Fibroblast of lung (primary cell): ENCODE data around the gene KLHL21. TPM values are rescaled to one million over a fixed set of nuclear protein-coding genes. Genes with fewer than 3 reads are reported as not detected.
A peak's percentile ranks its signal among the peaks of the same experiment; 100 is the strongest.
"Not testable (repeated sequence)": the region's sequence is repeated elsewhere in the genome, so short reads cannot be mapped to it uniquely, and the experiment has no call there.

Experiments used
- DNase-seq, 2 donors: peaks; one replicate each; pipeline versions ENCODE4 v3.0.0 to v3.0.0-alpha.2; 2010; ENCODE audit warnings: low read depth in 2 of 2
- H2AFZ ChIP-seq: 2 replicates; pipeline ENCODE4 v1.5.1; 2012; ENCODE audit warnings: low read length, control low read depth, inconsistent platforms
- H3K27ac ChIP-seq: 2 replicates; pipeline ENCODE4 v1.5.1; 2011; ENCODE audit warnings: low read length, control low read depth; ENCODE audit not compliant: insufficient read depth
- H3K27me3 ChIP-seq: 2 replicates; pipeline ENCODE4 v1.5.1; 2011; ENCODE audit warnings: mild to moderate bottlenecking, low read length; ENCODE audit not compliant: control insufficient read depth, insufficient read depth
- H3K36me3 ChIP-seq: 2 replicates; pipeline ENCODE4 v1.5.1; 2011; ENCODE audit warnings: low read length; ENCODE audit not compliant: control insufficient read depth, insufficient read depth
- H3K4me1 ChIP-seq: 2 replicates; pipeline ENCODE4 v1.5.1; 2011; ENCODE audit warnings: low read length; ENCODE audit not compliant: control insufficient read depth, insufficient read depth; ENCODE audit errors: extremely low read depth
- H3K4me2 ChIP-seq: 2 replicates; pipeline ENCODE4 v1.5.1; 2011; ENCODE audit warnings: low read length, control low read depth; ENCODE audit not compliant: insufficient read depth; ENCODE audit errors: extremely low read depth
- H3K4me3 ChIP-seq, 4 experiments: fragments of 200-600 bp in 1 of 4; sonication (generic) in 1 of 4; replicated peaks in 1 of 4; 2 replicates each; pipeline ENCODE4 v1.5.1; 2011 to 2016; ENCODE audit warnings: low read length in 4 of 4, low read depth in 3 of 4, mild to moderate bottlenecking in 3 of 4, control low read depth in 2 of 4, inconsistent platforms in 1 of 4, mixed read lengths in 1 of 4; ENCODE audit not compliant: insufficient read depth in 1 of 4; ENCODE audit errors: control extremely low read depth in 1 of 4
- H3K79me2 ChIP-seq: 2 replicates; pipeline ENCODE4 v1.5.1; 2012; ENCODE audit warnings: mild to moderate bottlenecking, low read length, inconsistent platforms; ENCODE audit not compliant: control insufficient read depth, insufficient read depth
- H3K9ac ChIP-seq: 2 replicates; pipeline ENCODE4 v1.5.1; 2011; ENCODE audit warnings: mild to moderate bottlenecking, low read length, control low read depth; ENCODE audit not compliant: insufficient read depth
- H3K9me3 ChIP-seq: 2 replicates; pipeline ENCODE4 v1.5.1; 2012; ENCODE audit warnings: low read depth, low read length; ENCODE audit not compliant: control insufficient read depth, insufficient read depth
- H4K20me1 ChIP-seq: 2 replicates; pipeline ENCODE4 v1.5.1; 2011; ENCODE audit warnings: low read length; ENCODE audit not compliant: control insufficient read depth, insufficient read depth; ENCODE audit errors: extremely low read depth
- EZH2 ChIP-seq: IDR thresholded peaks from 2 replicates; pipeline ENCODE4 v1.5.1; 2012; ENCODE audit warnings: low read length, control low read depth, mild to moderate bottlenecking; ENCODE audit errors: missing control alignments
- polyA plus RNA-seq, 2 donors: library from polyadenylated mRNA; depleted of rRNA in 1 of 2; stranded (reverse) in 1 of 2; unstranded in 1 of 2; fragments of >200 nt; gene quantifications; 2 replicates each; pipeline ENCODE4 v1.2.1, GENCODE V29; 2011 to 2012; ENCODE audit warnings: missing spikeins in 1 of 2
- total RNA-seq: library from RNA; depleted of rRNA; stranded (reverse); fragments of >200 nt; gene quantifications from 2 replicates; pipeline ENCODE4 v1.2.1, GENCODE V29; 2014
- TF ChIP-seq, protein P1 (sequence below), 2 donors: IDR thresholded peaks in 1 of 2; conservative IDR thresholded peaks in 1 of 2; 1 replicate in 1 of 2; 2 replicates in 1 of 2; pipeline ENCODE4 v1.5.1; 2011 to 2012; ENCODE audit warnings: low read length in 2 of 2, control low read depth in 1 of 2, inconsistent platforms in 1 of 2, low read depth in 1 of 2, mild to moderate bottlenecking in 1 of 2

KLHL21 gene
- total and polyA plus RNA-seq, 2 donors (not counting 1 experiment from before 2014, with no cell fraction given) = 11.7 to 44.9 TPM

DNA sequence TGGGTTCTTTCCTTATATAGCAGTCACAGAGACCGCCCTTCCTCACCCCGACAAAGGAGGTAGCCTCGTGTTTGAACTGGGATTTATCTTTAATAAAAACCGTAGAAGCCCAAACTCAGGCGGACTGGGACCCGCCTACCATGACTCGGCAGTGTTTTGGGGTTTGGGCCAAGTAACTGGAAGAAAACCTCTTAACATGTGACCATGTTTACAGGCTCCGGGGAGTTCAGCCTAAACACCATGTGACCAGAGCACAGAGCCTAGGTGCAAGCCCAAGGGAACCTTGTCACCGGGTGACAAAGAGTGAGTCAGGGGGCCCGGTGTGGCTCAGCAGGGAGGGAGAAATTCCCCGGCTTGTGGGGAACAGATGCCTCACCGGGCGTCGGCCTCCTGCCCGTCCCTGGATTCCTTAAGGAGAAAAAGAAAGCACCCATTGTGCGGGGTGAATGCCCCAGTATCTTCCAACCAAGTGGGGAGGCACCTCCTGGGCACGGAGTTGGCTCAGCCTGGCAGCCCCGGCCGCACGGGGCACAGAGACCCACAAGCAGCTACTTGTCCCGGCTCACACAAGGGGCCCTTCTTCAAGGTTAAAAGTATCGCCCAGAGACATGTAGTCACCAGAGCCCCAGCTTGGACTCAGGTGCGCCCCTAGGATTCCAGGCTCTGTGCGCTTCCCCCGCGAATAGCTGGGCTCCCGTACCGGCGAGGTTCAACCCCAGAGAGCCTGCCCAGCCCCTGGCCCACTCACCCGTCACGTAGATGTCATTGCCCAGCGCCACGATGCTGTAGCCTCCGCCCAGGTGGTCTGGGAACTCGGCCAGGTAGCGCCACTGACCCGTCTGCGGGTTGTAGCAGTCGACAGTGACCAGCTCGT lies 1.4 kb downstream of the KLHL21 start:
- no peaks in the 10 kb centered on the region for H4K20me1 ChIP-seq

DNA sequence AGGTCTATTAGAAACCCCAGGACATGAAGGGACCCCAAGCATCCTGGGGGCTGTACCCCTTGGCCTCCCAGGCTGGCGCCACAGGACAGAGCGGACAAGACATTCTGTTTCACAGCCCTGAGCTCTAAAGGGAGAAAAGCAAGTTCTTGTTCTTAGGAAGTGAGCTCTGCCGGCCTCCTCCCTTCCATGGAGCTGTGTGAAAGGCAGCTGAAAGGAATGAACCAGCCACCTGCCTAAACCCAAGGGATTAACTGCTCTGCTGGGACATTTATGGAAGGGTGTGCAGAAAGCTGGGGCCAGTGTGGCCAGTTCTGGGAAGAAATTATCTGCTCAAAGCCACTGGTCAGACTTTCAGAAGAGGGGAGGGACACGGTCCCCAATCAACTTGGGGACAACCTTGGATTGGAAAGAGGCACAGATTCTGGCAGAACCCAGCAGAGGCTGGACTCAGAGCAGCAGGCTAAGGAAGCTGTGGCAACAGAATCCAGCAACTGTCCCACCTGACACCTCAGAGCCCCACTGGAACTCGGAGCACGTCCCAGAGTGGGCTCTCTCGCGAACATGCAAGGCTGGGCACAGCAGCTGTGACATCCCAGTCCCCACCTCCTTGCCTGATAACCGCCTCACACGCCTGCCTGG lies 2.1 kb downstream of the KLHL21 start:
- Histone ChIP-seq H3K27ac (peak overlapping the region; percentile 92), H3K9me3 (no peaks in the 10 kb centered on the region), H2AFZ (no peak overlapping the region), H3K4me3 (peak overlapping the region; percentile 71 to 99 (median 94)), H3K9ac (peak overlapping the region; percentile 88), H4K20me1 (no peaks in the 10 kb centered on the region), H3K27me3 (no peaks in the 10 kb centered on the region), H3K4me2 (peak overlapping the region; percentile 95), H3K79me2 (peaks cover 62% of the 10 kb centered on the region), H3K4me1 (peaks cover 11% of the 10 kb centered on the region), H3K36me3 (peaks cover 21% of the 10 kb centered on the region)
- TF ChIP-seq, protein P1, sequence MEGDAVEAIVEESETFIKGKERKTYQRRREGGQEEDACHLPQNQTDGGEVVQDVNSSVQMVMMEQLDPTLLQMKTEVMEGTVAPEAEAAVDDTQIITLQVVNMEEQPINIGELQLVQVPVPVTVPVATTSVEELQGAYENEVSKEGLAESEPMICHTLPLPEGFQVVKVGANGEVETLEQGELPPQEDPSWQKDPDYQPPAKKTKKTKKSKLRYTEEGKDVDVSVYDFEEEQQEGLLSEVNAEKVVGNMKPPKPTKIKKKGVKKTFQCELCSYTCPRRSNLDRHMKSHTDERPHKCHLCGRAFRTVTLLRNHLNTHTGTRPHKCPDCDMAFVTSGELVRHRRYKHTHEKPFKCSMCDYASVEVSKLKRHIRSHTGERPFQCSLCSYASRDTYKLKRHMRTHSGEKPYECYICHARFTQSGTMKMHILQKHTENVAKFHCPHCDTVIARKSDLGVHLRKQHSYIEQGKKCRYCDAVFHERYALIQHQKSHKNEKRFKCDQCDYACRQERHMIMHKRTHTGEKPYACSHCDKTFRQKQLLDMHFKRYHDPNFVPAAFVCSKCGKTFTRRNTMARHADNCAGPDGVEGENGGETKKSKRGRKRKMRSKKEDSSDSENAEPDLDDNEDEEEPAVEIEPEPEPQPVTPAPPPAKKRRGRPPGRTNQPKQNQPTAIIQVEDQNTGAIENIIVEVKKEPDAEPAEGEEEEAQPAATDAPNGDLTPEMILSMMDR (conservative IDR thresholded peaks at IDR 0.05 in 1 of 2, IDR thresholded peaks at IDR 0.05 in 1 of 2; ENCODE audit: low read depth in 1 of 2, low read length in 2 of 2) = no peak
- no peak for TF ChIP-seq EZH2
- no peak for DNase-seq

More for the DNA sequence above, 1.4 kb downstream of the KLHL21 start:
- Histone ChIP-seq H3K9me3 (no peaks in the 10 kb centered on the region), H3K27ac (peak overlapping the region; percentile 92), H3K27me3 (no peaks in the 10 kb centered on the region), H3K36me3 (peaks cover 17% of the 10 kb centered on the region), H3K4me1 (peaks cover 11% of the 10 kb centered on the region), H3K79me2 (peaks cover 55% of the 10 kb centered on the region), H3K4me2 (peak overlapping the region; percentile 95), H3K9ac (peak overlapping the region; percentile 88), H2AFZ (no peak overlapping the region), H3K4me3 (peak overlapping the region; percentile 71 to 99 (median 94))
- peak; percentile 92 to 96 for DNase-seq
- TF ChIP-seq, protein P1 (conservative IDR thresholded peaks at IDR 0.05 in 1 of 2, IDR thresholded peaks at IDR 0.05 in 1 of 2; ENCODE audit: low read depth in 1 of 2, low read length in 2 of 2) = peak in 1 of 2 donors; percentile 6
- TF ChIP-seq EZH2 = no peak

- peaks cover 24% of the 10 kb centered on the region for H3K36me3 ChIP-seq
- peaks cover 67% of the 10 kb centered on the region for H3K79me2 ChIP-seq
- peak overlapping the region; percentile 71 to 99 (median 94) for H3K4me3 ChIP-seq
- H3K9ac ChIP-seq, H3K27me3 ChIP-seq, H4K20me1 ChIP-seq, H3K9me3 ChIP-seq, DNase-seq, H2AFZ ChIP-seq: not testable (repeated sequence)
- peaks cover 11% of the 10 kb centered on the region for H3K4me1 ChIP-seq
- peak overlapping the region; percentile 95 for H3K4me2 ChIP-seq
- peak overlapping the region; percentile 92 for H3K27ac ChIP-seq
Observed at GRCh38 chr1:6599991-6600390, 2.7 kb downstream of the KLHL21 start.
